Cardiac muscle cell (in vitro differentiated cells and primary cell): ENCODE measurements around the gene PRODH. TPM values are rescaled to one million over a fixed set of nuclear protein-coding genes. Genes with fewer than 3 reads are reported as not detected.

Experiments
- DNase-seq, 2 donors: peaks; one replicate each; pipeline versions ENCODE4 v3.0.0 to v3.0.0-alpha.2; 2010 to 2017; ENCODE audit warnings: low read depth in 1 of 2, low spot score in 1 of 2
- H3K27ac ChIP-seq: fragments of 200-600 bp; sonication (generic); 2 replicates; pipeline ENCODE4 v1.5.1; 2016
- H3K27me3 ChIP-seq: fragments of 200-600 bp; sonication (generic); 2 replicates; pipeline ENCODE4 v1.6.0; 2016; ENCODE audit warnings: control low read depth
- H3K36me3 ChIP-seq: fragments of 200-600 bp; sonication (generic); 2 replicates; pipeline ENCODE4 v1.5.1; 2016; ENCODE audit warnings: control low read depth
- H3K4me1 ChIP-seq: fragments of 200-600 bp; sonication (generic); 2 replicates; pipeline ENCODE4 v1.8.1; 2017; ENCODE audit warnings: low read depth, mild to moderate bottlenecking, mixed run types
- H3K4me3 ChIP-seq: fragments of 200-600 bp; sonication (generic); 2 replicates; pipeline ENCODE4 v1.5.1; 2016; ENCODE audit warnings: mild to moderate bottlenecking
- H3K9me3 ChIP-seq: fragments of 200-600 bp; sonication (generic); 2 replicates; pipeline ENCODE4 v1.5.1; 2017; ENCODE audit warnings: low read depth, mild to moderate bottlenecking, control low read depth
- CTCF ChIP-seq: IDR thresholded peaks from 2 replicates; pipeline ENCODE4 v1.5.1; 2012; ENCODE audit warnings: low read depth, mild to moderate bottlenecking, low read length
- polyA plus RNA-seq: library from polyadenylated mRNA; unstranded; fragments of >200 nt; fragmentation: Nextera tagmentation; extraction: Ambion mirVana; gene quantifications from 2 replicates; pipeline ENCODE4 v1.2.1, GENCODE V29; 2016
- total RNA-seq: library from RNA; depleted of rRNA; stranded (reverse); fragments of >200 nt; gene quantifications from 2 replicates; pipeline ENCODE4 v1.2.3, GENCODE V29; 2016

Gene PRODH
- total and polyA plus RNA-seq, 2 experiments from 2014 or later, result 3.4 to 7.1 TPM

- no peak overlapping the region for H3K27ac ChIP-seq
- H3K9me3 ChIP-seq, result no peaks in the 10 kb centered on the region
- H3K36me3 ChIP-seq, result no peaks in the 10 kb centered on the region
- DNase-seq, result no peak
- no peaks in the 10 kb centered on the region for H3K27me3 ChIP-seq
- no peaks in the 10 kb centered on the region for H3K4me1 ChIP-seq
- no peak overlapping the region for H3K4me3 ChIP-seq
- no peak for TF ChIP-seq CTCF
These were observed 43.9 kb upstream of the PRODH start for GRCh38 chr22:18979957-18980356.

GRCh38 chr22:18978506-18978905 lies 42.4 kb upstream of the PRODH start:
- Histone ChIP-seq H3K4me3 (no peak overlapping the region), H3K4me1 (no peaks in the 10 kb centered on the region), H3K36me3 (no peaks in the 10 kb centered on the region), H3K27me3 (no peaks in the 10 kb centered on the region), H3K27ac (no peak overlapping the region), H3K9me3 (no peaks in the 10 kb centered on the region)
- no peak for DNase-seq
- no peak for TF ChIP-seq CTCF

- H3K27me3 ChIP-seq, result no peaks in the 10 kb centered on the region
- no peaks in the 10 kb centered on the region for H3K36me3 ChIP-seq
- no peak overlapping the region for H3K27ac ChIP-seq
- H3K4me1 ChIP-seq, result no peaks in the 10 kb centered on the region
- H3K4me3 ChIP-seq, result no peak overlapping the region
- DNase-seq, result no peak
- TF ChIP-seq CTCF, result no peak
- H3K9me3 ChIP-seq, result no peaks in the 10 kb centered on the region
These were observed 41.8 kb upstream of the PRODH start for GRCh38 chr22:18977824-18978425.

- no peaks in the 10 kb centered on the region for H3K9me3 ChIP-seq
- TF ChIP-seq CTCF, result no peak
- H3K27ac ChIP-seq, result no peak overlapping the region
- H3K27me3 ChIP-seq, result no peaks in the 10 kb centered on the region
- no peak overlapping the region for H3K4me3 ChIP-seq
- DNase-seq, result no peak
- H3K4me1 ChIP-seq, result no peaks in the 10 kb centered on the region
- H3K36me3 ChIP-seq, result no peaks in the 10 kb centered on the region
These were observed 40.2 kb upstream of the PRODH start for GRCh38 chr22:18976197-18976751.

- Histone ChIP-seq H3K36me3 (no peaks in the 10 kb centered on the region), H3K4me1 (no peaks in the 10 kb centered on the region), H3K27me3 (peaks cover 4% of the 10 kb centered on the region), H3K27ac (no peak overlapping the region), H3K9me3 (no peaks in the 10 kb centered on the region), H3K4me3 (no peak overlapping the region)
- TF ChIP-seq CTCF, result no peak
- DNase-seq, result no peak
These were observed 39.5 kb upstream of the PRODH start for GRCh38 chr22:18975434-18976196.
